ENCODE data around the gene RNF207. TPM values are rescaled to one million over a fixed set of nuclear protein-coding genes. Genes with fewer than 3 reads are reported as not detected.
A peak's percentile ranks its signal among the peaks of the same experiment; 100 is the strongest.

Gene RNF207
- total RNA-seq, 1 experiment from 2014 or later, result 95.4 TPM

DNA sequence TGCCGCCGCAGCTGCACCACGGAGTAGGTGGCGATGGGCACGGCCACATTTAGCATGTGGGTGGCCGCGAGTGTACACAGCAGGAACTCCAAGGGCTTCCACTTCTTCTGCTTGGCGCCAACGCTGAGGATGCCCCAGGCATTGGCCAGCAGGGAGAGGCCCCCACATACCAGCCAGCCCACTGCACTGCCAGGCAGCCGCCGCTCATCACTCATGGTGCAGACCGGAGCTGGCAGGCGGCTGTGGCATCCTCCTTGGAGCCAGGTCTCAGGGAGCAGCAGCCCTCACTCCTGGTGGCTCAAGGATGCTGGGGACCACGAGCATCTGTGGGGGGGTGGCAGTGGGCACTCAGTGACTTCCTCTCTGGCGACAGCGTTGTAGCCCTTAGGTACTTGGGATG, 48.8 kb downstream of the RNF207 start:
- Histone ChIP-seq H3K27ac (ENCODE audit: low read length) (no peak overlapping the region), H3K4me3 (ENCODE audit: low read length) (no peak overlapping the region), H3K9me3 (ENCODE audit: low read length) (no peaks in the 10 kb centered on the region), H3F3A (ENCODE audit: low read length, unreplicated experiment) (no peaks in the 10 kb centered on the region), H3K9ac (ENCODE audit: low read length) (no peak overlapping the region), H3K27me3 (ENCODE audit: low read length) (no peaks in the 10 kb centered on the region), H3K4me1 (ENCODE audit: insufficient read depth, low read length) (peaks cover 13% of the 10 kb centered on the region), H3K79me2 (ENCODE audit: low read length) (peaks cover 31% of the 10 kb centered on the region), H3K9me2 (replicated peaks; ENCODE audit: low read length) (no peaks in the 10 kb centered on the region), H3K4me2 (ENCODE audit: low read length) (no peak overlapping the region), H2AFZ (ENCODE audit: low read length) (no peak overlapping the region), H3K36me3 (ENCODE audit: low read depth, low read length) (peaks cover 6% of the 10 kb centered on the region; the same call in 1 of the 2 replicates), H4K20me1 (ENCODE audit: low read length) (peaks cover 6% of the 10 kb centered on the region; the same call in 1 of the 2 replicates)
- ChIA-PET CTCF (no interaction called here), POLR2A (ENCODE audit: unreplicated experiment) (no interaction called here)
- BruUV-seq (replicated peaks), result no TSS peak
- intact Hi-C loops (cut with micrococcal nuclease), result no loop called here
- no peak for DNase-seq
- TF ChIP-seq, protein P1, sequence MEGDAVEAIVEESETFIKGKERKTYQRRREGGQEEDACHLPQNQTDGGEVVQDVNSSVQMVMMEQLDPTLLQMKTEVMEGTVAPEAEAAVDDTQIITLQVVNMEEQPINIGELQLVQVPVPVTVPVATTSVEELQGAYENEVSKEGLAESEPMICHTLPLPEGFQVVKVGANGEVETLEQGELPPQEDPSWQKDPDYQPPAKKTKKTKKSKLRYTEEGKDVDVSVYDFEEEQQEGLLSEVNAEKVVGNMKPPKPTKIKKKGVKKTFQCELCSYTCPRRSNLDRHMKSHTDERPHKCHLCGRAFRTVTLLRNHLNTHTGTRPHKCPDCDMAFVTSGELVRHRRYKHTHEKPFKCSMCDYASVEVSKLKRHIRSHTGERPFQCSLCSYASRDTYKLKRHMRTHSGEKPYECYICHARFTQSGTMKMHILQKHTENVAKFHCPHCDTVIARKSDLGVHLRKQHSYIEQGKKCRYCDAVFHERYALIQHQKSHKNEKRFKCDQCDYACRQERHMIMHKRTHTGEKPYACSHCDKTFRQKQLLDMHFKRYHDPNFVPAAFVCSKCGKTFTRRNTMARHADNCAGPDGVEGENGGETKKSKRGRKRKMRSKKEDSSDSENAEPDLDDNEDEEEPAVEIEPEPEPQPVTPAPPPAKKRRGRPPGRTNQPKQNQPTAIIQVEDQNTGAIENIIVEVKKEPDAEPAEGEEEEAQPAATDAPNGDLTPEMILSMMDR (conservative IDR thresholded peaks at IDR 0.05; ENCODE audit: low read depth, low read length), result no peak
- no peak for TF ChIP-seq EZH2phosphoT487 (IDR thresholded peaks at IDR 0.05; ENCODE audit: borderline replicate concordance, low read length)
- TF ChIP-seq EZH2 (IDR thresholded peaks at IDR 0.05; ENCODE audit: low read length, unreplicated experiment), result no peak
- no peak for ATAC-seq

DNA sequence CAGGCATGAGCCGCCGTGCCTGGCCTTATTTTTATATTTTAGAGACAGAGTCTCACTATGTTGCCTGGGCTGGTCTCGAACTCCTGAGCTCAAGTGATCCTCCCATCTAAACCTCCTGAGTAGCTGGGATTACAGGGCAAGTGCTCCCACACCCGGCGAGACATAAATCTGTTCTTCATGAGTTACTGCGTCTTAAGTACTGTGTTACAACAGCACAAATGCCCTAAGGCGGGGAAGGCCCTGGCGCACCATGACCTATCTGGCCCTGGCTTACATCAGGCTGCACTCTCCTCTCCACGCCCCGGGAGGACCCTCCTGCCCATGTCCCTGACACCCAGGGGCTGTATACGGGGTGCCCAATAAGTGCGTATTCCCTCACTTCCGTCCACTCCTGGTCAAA, 50.7 kb downstream of the RNF207 start:
- no TSS peak for BruUV-seq (replicated peaks)
- no peak overlapping the region for H2AFZ ChIP-seq (ENCODE audit: low read length)
- peaks cover 6% of the 10 kb centered on the region; the same call in 1 of the 2 replicates for H3K36me3 ChIP-seq (ENCODE audit: low read depth, low read length)
- H3K27ac ChIP-seq (ENCODE audit: low read length), result no peak overlapping the region
- intact Hi-C loops (cut with micrococcal nuclease), result no loop called here
- H3K27me3 ChIP-seq (ENCODE audit: low read length), result no peaks in the 10 kb centered on the region
- no peaks in the 10 kb centered on the region for H3K9me2 ChIP-seq (replicated peaks; ENCODE audit: low read length)
- H3K4me2 ChIP-seq (ENCODE audit: low read length), result no peak overlapping the region
- no peak for TF ChIP-seq EZH2phosphoT487 (IDR thresholded peaks at IDR 0.05; ENCODE audit: borderline replicate concordance, low read length)
- TF ChIP-seq, protein P1 (conservative IDR thresholded peaks at IDR 0.05; ENCODE audit: low read depth, low read length), result no peak
- no peak overlapping the region for H3K9ac ChIP-seq (ENCODE audit: low read length)
- ATAC-seq, result no peak
- ChIA-PET CTCF (no interaction called here), POLR2A (ENCODE audit: unreplicated experiment) (no interaction called here)
- H3K4me3 ChIP-seq (ENCODE audit: low read length), result no peak overlapping the region
- no peaks in the 10 kb centered on the region for H3K9me3 ChIP-seq (ENCODE audit: low read length)
- H3K4me1 ChIP-seq (ENCODE audit: insufficient read depth, low read length), result peaks cover 18% of the 10 kb centered on the region
- H3F3A ChIP-seq (ENCODE audit: low read length, unreplicated experiment), result no peaks in the 10 kb centered on the region
- DNase-seq, result no peak
- H3K79me2 ChIP-seq (ENCODE audit: low read length), result peaks cover 37% of the 10 kb centered on the region
- peaks cover 8% of the 10 kb centered on the region; the same call in 1 of the 2 replicates for H4K20me1 ChIP-seq (ENCODE audit: low read length)

DNA sequence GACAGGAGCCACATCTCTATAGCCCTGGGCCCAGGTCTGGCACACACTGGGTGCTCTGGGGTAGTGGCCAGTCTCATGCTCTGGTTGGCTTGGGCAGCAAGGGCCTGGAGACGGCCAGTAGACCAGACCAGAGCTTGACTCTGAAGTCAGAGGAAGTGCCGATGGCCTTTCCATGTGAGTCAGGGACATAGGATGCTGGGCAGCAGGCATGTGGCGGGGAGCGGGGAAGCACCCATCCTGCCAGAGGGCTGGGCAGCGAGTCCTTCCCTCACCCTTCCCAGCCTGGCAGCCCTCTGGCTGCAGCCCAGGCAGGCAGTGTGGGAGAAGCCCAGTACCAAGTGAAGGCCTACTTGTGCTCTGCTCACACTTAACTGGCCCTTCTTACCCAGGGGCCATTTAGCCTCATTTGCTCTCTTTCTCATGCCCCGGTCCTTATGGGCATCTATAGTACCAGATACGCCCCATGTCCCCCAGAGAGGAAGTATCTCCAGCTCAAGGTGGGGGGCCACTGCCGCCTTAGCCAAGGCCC, 51.7 kb downstream of the RNF207 start:
- ATAC-seq, result peak; percentile 1; the same call in 1 of the 2 replicates
- H3K36me3 ChIP-seq (ENCODE audit: low read depth, low read length), result peaks cover 6% of the 10 kb centered on the region; the same call in 1 of the 2 replicates
- no peaks in the 10 kb centered on the region for H3K9me3 ChIP-seq (ENCODE audit: low read length)
- TF ChIP-seq EZH2 (IDR thresholded peaks at IDR 0.05; ENCODE audit: low read length, unreplicated experiment) (no peak), EZH2phosphoT487 (IDR thresholded peaks at IDR 0.05; ENCODE audit: borderline replicate concordance, low read length) (no peak)
- TF ChIP-seq, protein P1 (conservative IDR thresholded peaks at IDR 0.05; ENCODE audit: low read depth, low read length), result no peak
- H3K4me2 ChIP-seq (ENCODE audit: low read length), result no peak overlapping the region
- DNase-seq, result peak; percentile 42
- no peaks in the 10 kb centered on the region for H3K9me2 ChIP-seq (replicated peaks; ENCODE audit: low read length)
- H3K27me3 ChIP-seq (ENCODE audit: low read length), result no peaks in the 10 kb centered on the region
- peaks cover 21% of the 10 kb centered on the region for H3K4me1 ChIP-seq (ENCODE audit: insufficient read depth, low read length)
- ChIA-PET POLR2A (ENCODE audit: unreplicated experiment) (no interaction called here), CTCF (interaction anchor here (0.9 kb wide), 1 partner anchor 10 kb away, joined by 4 read pairs; no protein-coding TSS in a partner anchor)
- no peak overlapping the region for H3K27ac ChIP-seq (ENCODE audit: low read length)
- peaks cover 37% of the 10 kb centered on the region for H3K79me2 ChIP-seq (ENCODE audit: low read length)
- H4K20me1 ChIP-seq (ENCODE audit: low read length), result peaks cover 8% of the 10 kb centered on the region; the same call in 1 of the 2 replicates
- H3K4me3 ChIP-seq (ENCODE audit: low read length), result no peak overlapping the region
- intact Hi-C loops (cut with micrococcal nuclease), result no loop called here
- H3K9ac ChIP-seq (ENCODE audit: low read length), result no peak overlapping the region
- H3F3A ChIP-seq (ENCODE audit: low read length, unreplicated experiment), result no peaks in the 10 kb centered on the region
- H2AFZ ChIP-seq (ENCODE audit: low read length), result no peak overlapping the region
- no TSS peak for BruUV-seq (replicated peaks)

Data from PC-3 (cell line).